ENCODE results near the gene RPS27.
"Not testable (repeated sequence)": the region's sequence is repeated elsewhere in the genome, so short reads cannot be mapped to it uniquely, and the experiment has no call there.

The RPS27 gene

GRCh38 chr1:153967107-153967999, 23.2 kb upstream of the RPS27 start, which contains the start of gene CREB3L4:
Gene CREB3L4 (plus strand): TSS chr1:153967902. CDS start chr1:153968526, 624 bp downstream.
- Histone ChIP-seq H3K36me3 (ENCODE audit: insufficient read depth, low read length) (no peaks in the 10 kb centered on the region), H3K4me3 (ENCODE audit: low read length) (peak within 1 kb of the TSS; percentile 86), H3K4me1 (ENCODE audit: insufficient read depth, low read length) (peaks cover 31% of the 10 kb centered on the region), H2AFZ (ENCODE audit: low read depth, low read length) (no peak within 1 kb of the TSS), H3K9me3 (ENCODE audit: low read length) (no peaks in the 10 kb centered on the region), H3K27me3 (ENCODE audit: insufficient read depth, low read length) (no peaks in the 10 kb centered on the region)

- H3K4me1 ChIP-seq (ENCODE audit: insufficient read depth, low read length) = peaks cover 25% of the 10 kb centered on the region
- peak overlapping the region; percentile 86 for H3K4me3 ChIP-seq (ENCODE audit: low read length)
Observed at GRCh38 chr1:153968000-153968363, 22.6 kb upstream of the RPS27 start.

GRCh38 chr1:153968408-153968807, 22.2 kb upstream of the RPS27 start:
- Histone ChIP-seq H3K27me3 (ENCODE audit: insufficient read depth, low read length) (no peaks in the 10 kb centered on the region), H3K9me3 (ENCODE audit: low read length) (no peaks in the 10 kb centered on the region), H3K36me3 (ENCODE audit: insufficient read depth, low read length) (peaks cover 3% of the 10 kb centered on the region), H2AFZ (ENCODE audit: low read depth, low read length) (no peak overlapping the region), H3K4me3 (ENCODE audit: low read length) (peak overlapping the region; percentile 86), H3K4me1 (ENCODE audit: insufficient read depth, low read length) (peaks cover 24% of the 10 kb centered on the region)

More at GRCh38 chr1:153968000-153968363, 22.6 kb upstream of the RPS27 start:
- Histone ChIP-seq H3K27me3 (ENCODE audit: insufficient read depth, low read length) (no peaks in the 10 kb centered on the region), H2AFZ (ENCODE audit: low read depth, low read length) (no peak overlapping the region), H3K9me3 (ENCODE audit: low read length) (no peaks in the 10 kb centered on the region), H3K36me3 (ENCODE audit: insufficient read depth, low read length) (no peaks in the 10 kb centered on the region)

- H3K36me3 ChIP-seq (ENCODE audit: insufficient read depth, low read length) = peaks cover 7% of the 10 kb centered on the region
- peak overlapping the region; percentile 86 for H3K4me3 ChIP-seq (ENCODE audit: low read length)
- H3K27me3 ChIP-seq (ENCODE audit: insufficient read depth, low read length) = no peaks in the 10 kb centered on the region
- H3K9me3 ChIP-seq (ENCODE audit: low read length) = no peaks in the 10 kb centered on the region
- H3K4me1 ChIP-seq (ENCODE audit: insufficient read depth, low read length) = peaks cover 24% of the 10 kb centered on the region
- no peak overlapping the region for H2AFZ ChIP-seq (ENCODE audit: low read depth, low read length)
Observed at GRCh38 chr1:153968972-153969371, 21.6 kb upstream of the RPS27 start.

GRCh38 chr1:153970346-153970745, 20.2 kb upstream of the RPS27 start:
- Histone ChIP-seq H3K4me1 (ENCODE audit: insufficient read depth, low read length) (peaks cover 23% of the 10 kb centered on the region), H3K4me3 (ENCODE audit: low read length) (no peak overlapping the region), H2AFZ (ENCODE audit: low read depth, low read length) (no peak overlapping the region), H3K36me3 (ENCODE audit: insufficient read depth, low read length) (peaks cover 17% of the 10 kb centered on the region), H3K9me3 (ENCODE audit: low read length) (no peaks in the 10 kb centered on the region), H3K27me3 (ENCODE audit: insufficient read depth, low read length) (no peaks in the 10 kb centered on the region)

GRCh38 chr1:153973071-153973470, 17.5 kb upstream of the RPS27 start:
- H3K4me1 ChIP-seq (ENCODE audit: insufficient read depth, low read length) = peaks cover 20% of the 10 kb centered on the region
- H3K9me3 ChIP-seq (ENCODE audit: low read length) = no peaks in the 10 kb centered on the region
- H3K4me3 ChIP-seq (ENCODE audit: low read length) = no peak overlapping the region
- peaks cover 21% of the 10 kb centered on the region for H3K36me3 ChIP-seq (ENCODE audit: insufficient read depth, low read length)
- no peak overlapping the region for H2AFZ ChIP-seq (ENCODE audit: low read depth, low read length)
- no peaks in the 10 kb centered on the region for H3K27me3 ChIP-seq (ENCODE audit: insufficient read depth, low read length)

GRCh38 chr1:153973525-153973924, 17.0 kb upstream of the RPS27 start:
- no peak overlapping the region for H2AFZ ChIP-seq (ENCODE audit: low read depth, low read length)
- no peak overlapping the region for H3K4me3 ChIP-seq (ENCODE audit: low read length)
- no peaks in the 10 kb centered on the region for H3K9me3 ChIP-seq (ENCODE audit: low read length)
- peaks cover 16% of the 10 kb centered on the region for H3K4me1 ChIP-seq (ENCODE audit: insufficient read depth, low read length)
- peaks cover 21% of the 10 kb centered on the region for H3K36me3 ChIP-seq (ENCODE audit: insufficient read depth, low read length)
- H3K27me3 ChIP-seq (ENCODE audit: insufficient read depth, low read length) = no peaks in the 10 kb centered on the region

GRCh38 chr1:153976819-153977249, 13.7 kb upstream of the RPS27 start:
- Histone ChIP-seq H3K27me3 (ENCODE audit: insufficient read depth, low read length) (no peaks in the 10 kb centered on the region), H3K4me3 (ENCODE audit: low read length) (peak overlapping the region; percentile 72), H2AFZ (ENCODE audit: low read depth, low read length) (no peak overlapping the region), H3K9me3 (ENCODE audit: low read length) (no peaks in the 10 kb centered on the region), H3K36me3 (ENCODE audit: insufficient read depth, low read length) (peaks cover 22% of the 10 kb centered on the region), H3K4me1 (ENCODE audit: insufficient read depth, low read length) (peaks cover 8% of the 10 kb centered on the region)

- peaks cover 24% of the 10 kb centered on the region for H3K36me3 ChIP-seq (ENCODE audit: insufficient read depth, low read length)
Observed at GRCh38 chr1:153977250-153978240, 13.0 kb upstream of the RPS27 start, which contains the start of gene JTB. Gene JTB (minus strand): TSS chr1:153977674. CDS start chr1:153977252, 422 bp downstream.

GRCh38 chr1:153978274-153978909, 12.2 kb upstream of the RPS27 start:
- H3K36me3 ChIP-seq (ENCODE audit: insufficient read depth, low read length) = peaks cover 26% of the 10 kb centered on the region
- H3K4me3 ChIP-seq (ENCODE audit: low read length) = peak overlapping the region; percentile 72

More at GRCh38 chr1:153977250-153978240, 13.0 kb upstream of the RPS27 start, which contains the start of gene JTB:
- Histone ChIP-seq H2AFZ (ENCODE audit: low read depth, low read length) (peak within 1 kb of the TSS; percentile 64), H3K4me1 (ENCODE audit: insufficient read depth, low read length) (peaks cover 8% of the 10 kb centered on the region), H3K27me3 (ENCODE audit: insufficient read depth, low read length) (no peaks in the 10 kb centered on the region), H3K9me3 (ENCODE audit: low read length) (no peaks in the 10 kb centered on the region), H3K4me3 (ENCODE audit: low read length) (peak within 1 kb of the TSS; percentile 72)

GRCh38 chr1:153979091-153979490, 11.5 kb upstream of the RPS27 start:
- H2AFZ ChIP-seq (ENCODE audit: low read depth, low read length); H3K4me3 ChIP-seq (ENCODE audit: low read length); H3K4me1 ChIP-seq (ENCODE audit: insufficient read depth, low read length); H3K27me3 ChIP-seq (ENCODE audit: insufficient read depth, low read length); H3K9me3 ChIP-seq (ENCODE audit: low read length): not testable (repeated sequence)
- peaks cover 25% of the 10 kb centered on the region for H3K36me3 ChIP-seq (ENCODE audit: insufficient read depth, low read length)

More at GRCh38 chr1:153978274-153978909, 12.2 kb upstream of the RPS27 start:
- H3K27me3 ChIP-seq (ENCODE audit: insufficient read depth, low read length) = no peaks in the 10 kb centered on the region
- H3K9me3 ChIP-seq (ENCODE audit: low read length) = no peaks in the 10 kb centered on the region
- H3K4me1 ChIP-seq (ENCODE audit: insufficient read depth, low read length) = peaks cover 8% of the 10 kb centered on the region
- peak overlapping the region; percentile 64 for H2AFZ ChIP-seq (ENCODE audit: low read depth, low read length)

GRCh38 chr1:153981735-153982134, 8.8 kb upstream of the RPS27 start:
- H3K27me3 ChIP-seq (ENCODE audit: insufficient read depth, low read length) = not testable (repeated sequence)

More at GRCh38 chr1:153981735-153982134, 8.8 kb upstream of the RPS27 start:
- H3K4me3 ChIP-seq (ENCODE audit: low read length); H2AFZ ChIP-seq (ENCODE audit: low read depth, low read length); H3K9me3 ChIP-seq (ENCODE audit: low read length): not testable (repeated sequence)
- H3K36me3 ChIP-seq (ENCODE audit: insufficient read depth, low read length) = peaks cover 11% of the 10 kb centered on the region
- peaks cover 16% of the 10 kb centered on the region for H3K4me1 ChIP-seq (ENCODE audit: insufficient read depth, low read length)

Measured in neuron (in vitro differentiated cells).